Neural progenitor cell (in vitro differentiated cells): ENCODE results near the gene ARNT2. TPM values are rescaled to one million over a fixed set of nuclear protein-coding genes. Genes with fewer than 3 reads are reported as not detected.

Source experiments
- DNase-seq: peaks from one replicate; pipeline ENCODE4 v3.0.0-alpha.2; 2016; ENCODE audit warnings: low spot score
- H2AFZ ChIP-seq: fragments of 200-600 bp; sonication (generic); replicated peaks from 2 replicates; pipeline ENCODE4 v1.6.1; 2016; ENCODE audit warnings: antibody characterized with exemption
- H3F3A ChIP-seq: fragments of 200-600 bp; sonication (generic); 2 replicates; pipeline ENCODE4 v1.6.1; 2016; ENCODE audit warnings: antibody characterized with exemption, low read depth
- H3K27ac ChIP-seq: fragments of 200-600 bp; sonication (generic); 2 replicates; pipeline ENCODE4 v1.5.1; 2016; ENCODE audit warnings: mild to moderate bottlenecking
- H3K27me3 ChIP-seq: fragments of 200-600 bp; sonication (generic); 2 replicates; pipeline ENCODE4 v1.6.1; 2016; ENCODE audit warnings: mild to moderate bottlenecking, moderate library complexity
- H3K36me3 ChIP-seq: fragments of 200-600 bp; sonication (generic); 2 replicates; pipeline ENCODE4 v1.5.1; 2016
- H3K4me1 ChIP-seq: fragments of 200-600 bp; sonication (generic); 2 replicates; pipeline ENCODE4 v1.6.1; 2016; ENCODE audit warnings: mixed run types
- H3K4me2 ChIP-seq: fragments of 200-600 bp; sonication (generic); 2 replicates; pipeline ENCODE4 v1.6.1; 2016
- H3K4me3 ChIP-seq: fragments of 200-600 bp; sonication (generic); 2 replicates; pipeline ENCODE4 v1.5.1; 2016
- H3K79me2 ChIP-seq: fragments of 200-600 bp; sonication (generic); 2 replicates; pipeline ENCODE4 v1.6.1; 2016; ENCODE audit warnings: low read depth
- H3K9ac ChIP-seq: fragments of 200-600 bp; sonication (generic); 2 replicates; pipeline ENCODE4 v1.6.1; 2016
- H3K9me3 ChIP-seq: fragments of 200-600 bp; sonication (generic); 2 replicates; pipeline ENCODE4 v1.5.1; 2016; ENCODE audit warnings: low read depth
- H4K20me1 ChIP-seq: fragments of 200-600 bp; sonication (generic); 2 replicates; pipeline ENCODE4 v1.6.1; 2016; ENCODE audit warnings: low read depth
- H3K27ac Mint-ChIP-seq: 3 replicates; pipeline ENCODE4 v1.8.0; 2021; ENCODE audit warnings: mixed read lengths
- H3K27me3 Mint-ChIP-seq: 2 replicates; pipeline ENCODE4 v1.8.0; 2022; ENCODE audit warnings: low read depth, mild to moderate bottlenecking, inconsistent platforms, moderate library complexity, mixed read lengths; ENCODE audit not compliant: insufficient read depth
- H3K36me3 Mint-ChIP-seq: 3 replicates; pipeline ENCODE4 v1.8.0; 2021; ENCODE audit warnings: mixed read lengths
- H3K4me1 Mint-ChIP-seq: 3 replicates; pipeline ENCODE4 v1.8.0; 2021; ENCODE audit warnings: mixed read lengths
- H3K4me3 Mint-ChIP-seq: 3 replicates; pipeline ENCODE4 v1.8.0; 2021; ENCODE audit warnings: mild to moderate bottlenecking, moderate library complexity, mixed read lengths
- H3K9me3 Mint-ChIP-seq: 3 replicates; pipeline ENCODE4 v1.8.0; 2020; ENCODE audit warnings: mixed read lengths
- EZH2 ChIP-seq: fragments of 200-600 bp; sonication (generic); IDR thresholded peaks from 2 replicates; pipeline ENCODE4 v1.6.1; 2017; ENCODE audit warnings: antibody characterized with exemption, mild to moderate bottlenecking, moderate library complexity
- EZH2phosphoT487 ChIP-seq: fragments of 200-600 bp; sonication (generic); IDR thresholded peaks from 2 replicates; pipeline ENCODE4 v1.6.1; 2017; ENCODE audit warnings: antibody characterized with exemption
- total RNA-seq: library from RNA; depleted of rRNA; stranded (reverse); fragments of >200 nt; gene quantifications from 2 replicates; pipeline ENCODE4 v1.2.3, GENCODE V29; 2015; ENCODE audit warnings: low replicate concordance
- TF ChIP-seq, protein P1 (sequence below): fragments of 200-600 bp; sonication (generic); IDR thresholded peaks from 2 replicates; pipeline ENCODE4 v1.5.1; 2017; ENCODE audit warnings: antibody characterized with exemption, mild to moderate bottlenecking

ARNT2 gene
- total RNA-seq, 1 donor from 2014 or later = 15.7 TPM

DNA sequence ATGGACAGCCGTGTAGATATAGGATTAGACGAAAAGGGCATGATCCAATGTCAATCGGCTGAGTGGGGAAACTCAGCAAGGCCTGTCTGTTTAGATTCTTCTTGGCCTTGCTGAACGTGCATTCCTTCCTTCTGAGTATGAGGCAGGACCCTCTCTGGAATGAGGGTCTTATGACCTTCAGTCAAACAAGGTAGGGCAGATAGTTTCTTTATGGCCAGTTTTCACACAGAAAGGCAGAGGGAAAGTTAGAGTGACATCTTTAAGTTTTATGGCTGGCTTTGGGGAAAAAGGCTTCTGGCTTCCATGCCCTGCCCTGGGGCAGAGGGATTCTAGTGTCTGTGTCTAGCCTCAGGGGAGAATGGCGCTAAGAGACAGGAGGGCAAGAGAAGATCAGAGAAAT, 29.7 kb downstream of the ARNT2 start:
- peaks cover 2% of the 10 kb centered on the region for H3K27me3 Mint-ChIP-seq
- TF ChIP-seq EZH2 (no peak), EZH2phosphoT487 (no peak)
- TF ChIP-seq, protein P1, sequence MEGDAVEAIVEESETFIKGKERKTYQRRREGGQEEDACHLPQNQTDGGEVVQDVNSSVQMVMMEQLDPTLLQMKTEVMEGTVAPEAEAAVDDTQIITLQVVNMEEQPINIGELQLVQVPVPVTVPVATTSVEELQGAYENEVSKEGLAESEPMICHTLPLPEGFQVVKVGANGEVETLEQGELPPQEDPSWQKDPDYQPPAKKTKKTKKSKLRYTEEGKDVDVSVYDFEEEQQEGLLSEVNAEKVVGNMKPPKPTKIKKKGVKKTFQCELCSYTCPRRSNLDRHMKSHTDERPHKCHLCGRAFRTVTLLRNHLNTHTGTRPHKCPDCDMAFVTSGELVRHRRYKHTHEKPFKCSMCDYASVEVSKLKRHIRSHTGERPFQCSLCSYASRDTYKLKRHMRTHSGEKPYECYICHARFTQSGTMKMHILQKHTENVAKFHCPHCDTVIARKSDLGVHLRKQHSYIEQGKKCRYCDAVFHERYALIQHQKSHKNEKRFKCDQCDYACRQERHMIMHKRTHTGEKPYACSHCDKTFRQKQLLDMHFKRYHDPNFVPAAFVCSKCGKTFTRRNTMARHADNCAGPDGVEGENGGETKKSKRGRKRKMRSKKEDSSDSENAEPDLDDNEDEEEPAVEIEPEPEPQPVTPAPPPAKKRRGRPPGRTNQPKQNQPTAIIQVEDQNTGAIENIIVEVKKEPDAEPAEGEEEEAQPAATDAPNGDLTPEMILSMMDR = no peak
- no peaks in the 10 kb centered on the region for H3K36me3 ChIP-seq
- H4K20me1 ChIP-seq = peaks cover 18% of the 10 kb centered on the region
- H3K27ac ChIP-seq = no peak overlapping the region
- no peak overlapping the region for H3K4me2 ChIP-seq
- H3K27me3 ChIP-seq = no peaks in the 10 kb centered on the region
- peaks cover 31% of the 10 kb centered on the region for H3K4me1 Mint-ChIP-seq
- H3K9me3 ChIP-seq = no peaks in the 10 kb centered on the region
- H3K27ac Mint-ChIP-seq = no peak overlapping the region
- H3K4me3 ChIP-seq = no peak overlapping the region
- H3K4me1 ChIP-seq = peaks cover 14% of the 10 kb centered on the region
- no peak overlapping the region for H2AFZ ChIP-seq
- no peak for DNase-seq
- H3F3A ChIP-seq = no peaks in the 10 kb centered on the region
- no peak overlapping the region for H3K4me3 Mint-ChIP-seq
- H3K79me2 ChIP-seq = no peaks in the 10 kb centered on the region
- H3K9me3 Mint-ChIP-seq = peaks cover 5% of the 10 kb centered on the region
- no peak overlapping the region for H3K9ac ChIP-seq
- peaks cover 6% of the 10 kb centered on the region for H3K36me3 Mint-ChIP-seq

DNA sequence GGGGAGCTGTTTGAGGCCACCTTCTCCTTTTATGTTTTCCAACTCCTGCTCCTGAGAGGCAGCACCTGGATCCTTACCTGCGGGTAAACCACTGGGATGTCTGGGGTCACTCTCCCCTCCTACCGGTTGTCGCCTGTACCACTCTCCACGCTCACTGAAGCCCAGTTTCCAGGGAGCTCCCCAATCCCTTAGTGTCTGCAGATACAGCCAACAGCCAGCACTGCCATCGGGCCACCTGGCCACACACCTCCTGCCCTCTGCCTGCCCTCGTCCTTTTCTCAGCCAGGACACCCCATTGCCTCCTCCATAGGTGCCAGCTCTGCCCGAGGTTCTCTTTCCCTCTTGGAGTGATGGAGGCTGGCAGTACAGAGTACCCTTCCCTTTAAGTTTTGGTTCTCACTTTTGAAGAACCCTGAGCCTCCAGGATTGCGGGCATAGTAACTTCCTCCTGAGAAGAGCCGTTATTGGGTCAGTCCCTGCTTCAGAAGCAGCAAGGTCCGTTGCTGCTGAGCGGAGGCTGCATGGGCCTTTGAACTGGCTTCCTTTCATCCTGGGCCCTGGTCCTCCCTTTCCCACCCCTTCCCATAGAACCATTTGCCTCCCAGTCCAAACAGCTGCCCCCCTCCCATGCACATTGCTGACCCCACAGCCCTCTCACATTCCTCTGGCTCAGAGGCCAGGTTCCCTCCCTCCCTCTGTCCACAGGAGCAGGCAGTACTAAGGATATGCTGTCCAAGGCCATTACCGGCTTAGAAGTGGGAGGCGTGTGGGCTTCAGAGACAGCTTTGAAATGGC, 30.9 kb downstream of the ARNT2 start:
- no peaks in the 10 kb centered on the region for H3K36me3 ChIP-seq
- H3K36me3 Mint-ChIP-seq = peaks cover 3% of the 10 kb centered on the region
- H3F3A ChIP-seq = no peaks in the 10 kb centered on the region
- peaks cover 31% of the 10 kb centered on the region for H3K4me1 Mint-ChIP-seq
- peak overlapping the region; percentile 52 for H3K4me3 Mint-ChIP-seq
- H3K27ac ChIP-seq = no peak overlapping the region
- TF ChIP-seq EZH2 (no peak), EZH2phosphoT487 (no peak)
- TF ChIP-seq, protein P1 = no peak
- no peak overlapping the region for H3K4me3 ChIP-seq
- peaks cover 18% of the 10 kb centered on the region for H4K20me1 ChIP-seq
- peaks cover 2% of the 10 kb centered on the region for H3K27me3 Mint-ChIP-seq
- no peak overlapping the region for H2AFZ ChIP-seq
- peaks cover 10% of the 10 kb centered on the region for H3K4me1 ChIP-seq
- no peak for DNase-seq
- no peaks in the 10 kb centered on the region for H3K79me2 ChIP-seq
- H3K27ac Mint-ChIP-seq = no peak overlapping the region
- no peaks in the 10 kb centered on the region for H3K9me3 Mint-ChIP-seq
- no peaks in the 10 kb centered on the region for H3K9me3 ChIP-seq
- H3K4me2 ChIP-seq = no peak overlapping the region
- no peak overlapping the region for H3K9ac ChIP-seq
- H3K27me3 ChIP-seq = no peaks in the 10 kb centered on the region

DNA sequence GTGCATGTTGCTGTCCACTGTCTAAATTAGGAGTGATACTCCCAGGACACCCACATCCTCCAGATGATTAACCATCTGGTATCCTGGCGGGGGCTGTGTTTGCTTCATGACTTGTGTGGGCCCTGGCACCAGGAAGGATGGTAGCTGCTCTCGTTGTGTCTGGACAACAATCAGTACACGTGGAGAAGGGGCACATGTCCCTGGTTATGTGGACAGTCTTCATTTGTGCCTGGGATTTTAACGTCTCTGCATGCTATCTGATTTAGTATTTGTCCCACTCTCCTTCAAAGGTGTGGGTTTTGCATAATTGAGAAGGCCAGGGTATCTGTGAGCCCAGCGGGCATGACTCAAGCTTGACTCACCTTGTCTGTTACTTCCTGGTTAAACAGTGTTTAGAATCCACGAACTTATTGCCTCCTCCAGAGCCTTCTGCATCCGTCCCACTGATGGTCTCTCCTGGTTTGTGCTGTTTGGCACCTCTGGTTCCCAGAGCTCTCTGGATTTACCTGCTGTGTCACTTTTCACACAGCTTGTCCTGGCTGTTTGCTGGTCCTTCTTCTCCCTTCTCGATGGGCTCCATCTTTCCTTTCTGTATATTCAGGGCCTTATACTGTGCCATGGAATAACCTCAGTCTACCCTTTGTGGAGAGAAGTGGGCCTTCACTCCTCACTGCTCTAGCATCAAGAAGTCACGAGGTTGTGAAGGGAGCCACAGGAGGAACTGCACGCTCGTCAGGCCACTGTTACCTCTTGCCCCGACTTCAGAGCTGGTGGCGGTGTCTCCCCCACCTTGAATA, 32.5 kb downstream of the ARNT2 start:
- DNase-seq = no peak
- H2AFZ ChIP-seq = no peak overlapping the region
- H3K4me3 ChIP-seq = no peak overlapping the region
- peaks cover 2% of the 10 kb centered on the region for H3K27me3 Mint-ChIP-seq
- TF ChIP-seq EZH2 (no peak), EZH2phosphoT487 (no peak)
- TF ChIP-seq, protein P1 = no peak
- H3K27me3 ChIP-seq = no peaks in the 10 kb centered on the region
- no peaks in the 10 kb centered on the region for H3K9me3 Mint-ChIP-seq
- H3K27ac Mint-ChIP-seq = no peak overlapping the region
- H3K79me2 ChIP-seq = peaks cover 4% of the 10 kb centered on the region
- peaks cover 2% of the 10 kb centered on the region for H3K36me3 Mint-ChIP-seq
- peaks cover 6% of the 10 kb centered on the region for H3K4me1 ChIP-seq
- H3K4me1 Mint-ChIP-seq = peaks cover 37% of the 10 kb centered on the region
- H4K20me1 ChIP-seq = peaks cover 8% of the 10 kb centered on the region
- H3K9ac ChIP-seq = no peak overlapping the region
- H3K9me3 ChIP-seq = no peaks in the 10 kb centered on the region
- H3K4me2 ChIP-seq = no peak overlapping the region
- H3K4me3 Mint-ChIP-seq = no peak overlapping the region
- H3K27ac ChIP-seq = no peak overlapping the region
- no peaks in the 10 kb centered on the region for H3F3A ChIP-seq
- no peaks in the 10 kb centered on the region for H3K36me3 ChIP-seq
